Neural progenitor cell (in vitro differentiated cells): ENCODE data around the gene ADAM22.

Source experiments
- EZH2 ChIP-seq: fragments of 200-600 bp; sonication (generic); IDR thresholded peaks from 2 replicates; pipeline ENCODE4 v1.6.1; 2017; ENCODE audit warnings: antibody characterized with exemption, mild to moderate bottlenecking, moderate library complexity
- TF ChIP-seq, protein P1 (sequence below): fragments of 200-600 bp; sonication (generic); IDR thresholded peaks from 2 replicates; pipeline ENCODE4 v1.5.1; 2017; ENCODE audit warnings: antibody characterized with exemption, mild to moderate bottlenecking

DNA sequence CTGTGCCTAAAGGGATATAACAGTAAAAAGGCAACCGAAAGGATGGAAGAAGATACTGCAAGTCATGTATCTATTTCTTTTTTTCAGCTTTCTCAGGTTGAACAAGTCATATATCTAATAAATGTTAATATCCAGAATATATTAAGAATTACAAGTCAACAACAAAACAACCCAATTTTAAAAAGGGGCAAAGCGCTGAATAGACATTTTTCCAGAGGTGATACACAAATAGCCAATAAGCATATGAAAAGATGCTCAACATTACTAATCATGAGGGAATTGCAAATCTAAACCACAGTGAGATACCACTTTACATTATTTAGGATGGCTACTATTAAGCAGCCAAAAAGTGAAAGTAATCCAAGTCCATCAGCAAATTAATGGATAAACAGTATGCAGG lies 34.8 kb upstream of the ADAM22 start:
- TF ChIP-seq, protein P1, sequence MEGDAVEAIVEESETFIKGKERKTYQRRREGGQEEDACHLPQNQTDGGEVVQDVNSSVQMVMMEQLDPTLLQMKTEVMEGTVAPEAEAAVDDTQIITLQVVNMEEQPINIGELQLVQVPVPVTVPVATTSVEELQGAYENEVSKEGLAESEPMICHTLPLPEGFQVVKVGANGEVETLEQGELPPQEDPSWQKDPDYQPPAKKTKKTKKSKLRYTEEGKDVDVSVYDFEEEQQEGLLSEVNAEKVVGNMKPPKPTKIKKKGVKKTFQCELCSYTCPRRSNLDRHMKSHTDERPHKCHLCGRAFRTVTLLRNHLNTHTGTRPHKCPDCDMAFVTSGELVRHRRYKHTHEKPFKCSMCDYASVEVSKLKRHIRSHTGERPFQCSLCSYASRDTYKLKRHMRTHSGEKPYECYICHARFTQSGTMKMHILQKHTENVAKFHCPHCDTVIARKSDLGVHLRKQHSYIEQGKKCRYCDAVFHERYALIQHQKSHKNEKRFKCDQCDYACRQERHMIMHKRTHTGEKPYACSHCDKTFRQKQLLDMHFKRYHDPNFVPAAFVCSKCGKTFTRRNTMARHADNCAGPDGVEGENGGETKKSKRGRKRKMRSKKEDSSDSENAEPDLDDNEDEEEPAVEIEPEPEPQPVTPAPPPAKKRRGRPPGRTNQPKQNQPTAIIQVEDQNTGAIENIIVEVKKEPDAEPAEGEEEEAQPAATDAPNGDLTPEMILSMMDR: no peak
- no peak for TF ChIP-seq EZH2
